Lower lobe of right lung (tissue), 2 donors: ENCODE measurements around the gene ADAM23. TPM values are rescaled to one million over a fixed set of nuclear protein-coding genes. Genes with fewer than 3 reads are reported as not detected.

Experiments
- ATAC-seq, 2 donors: fragments of 200-7000 bp; cut with Tn5 transposase; one replicate each; pipeline ENCODE4 v1.9.1; 2020 to 2022; ENCODE audit warnings: mild to moderate bottlenecking in 2 of 2, moderate library complexity in 2 of 2
- DNase-seq: peaks from one replicate; pipeline ENCODE4 v3.0.0-alpha.2; 2020
- H3K27ac ChIP-seq: fragments of 200-600 bp; one replicate; pipeline ENCODE4 v1.8.0; 2022
- H3K27me3 ChIP-seq: fragments of 200-600 bp; one replicate; pipeline ENCODE4 v1.8.0; 2022; ENCODE audit warnings: low read depth
- H3K36me3 ChIP-seq: fragments of 200-600 bp; one replicate; pipeline ENCODE4 v1.8.0; 2022; ENCODE audit warnings: mild to moderate bottlenecking
- H3K4me1 ChIP-seq: fragments of 200-600 bp; one replicate; pipeline ENCODE4 v1.8.0; 2022
- H3K4me3 ChIP-seq: fragments of 200-600 bp; one replicate; pipeline ENCODE4 v1.8.0; 2022; ENCODE audit warnings: mild to moderate bottlenecking
- H3K9me3 ChIP-seq: fragments of 200-600 bp; one replicate; pipeline ENCODE4 v1.8.0; 2022
- intact Hi-C: fragments of 100-400 bp; cut with DNase I; formaldehyde crosslinking; loops from one replicate; pipeline ENCODE4 v1.11.0; 2022
- total RNA-seq: library from RNA; stranded (reverse); fragmentation: NEBNext Ultra II Directional; extraction: Animal tissue kit (Norgen Biotek cat#: 25700); gene quantifications from one replicate; pipeline ENCODE4 v1.2.1, GENCODE V29; 2021
- TF ChIP-seq, protein P1 (sequence below): fragments of 200-600 bp; IDR thresholded peaks from one replicate; pipeline ENCODE4 v1.8.0; 2022; ENCODE audit warnings: antibody characterized with exemption, mild to moderate bottlenecking
- donor health status: DM: no; HTN: yes; CAD: no; lungs with severe emphysema.

The ADAM23 gene
- total RNA-seq, 1 donor from 2014 or later = 2.5 TPM

DNA sequence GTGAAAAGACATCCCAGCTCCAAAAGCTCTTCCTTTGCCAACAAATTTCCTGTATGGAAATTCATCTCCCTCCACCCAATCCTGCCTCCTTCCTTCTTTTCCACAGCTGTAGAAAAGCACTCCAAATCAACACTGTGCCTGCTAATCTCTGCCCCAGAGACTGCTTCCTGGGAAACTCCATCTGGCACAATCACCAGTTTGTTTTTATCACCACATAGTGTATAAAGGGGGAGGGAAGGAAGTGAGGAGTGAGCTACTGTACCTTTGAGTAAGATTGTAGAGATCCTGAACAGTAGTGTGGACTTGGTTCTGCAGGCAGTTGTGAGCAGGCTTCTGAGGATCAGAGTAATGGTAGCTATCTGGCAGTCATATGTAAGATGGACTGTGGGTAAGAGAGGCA lies 184.3 kb downstream of the ADAM23 start:
- ATAC-seq = no peak
- DNase-seq = no peak
- intact Hi-C loops = no loop called here
- TF ChIP-seq, protein P1, sequence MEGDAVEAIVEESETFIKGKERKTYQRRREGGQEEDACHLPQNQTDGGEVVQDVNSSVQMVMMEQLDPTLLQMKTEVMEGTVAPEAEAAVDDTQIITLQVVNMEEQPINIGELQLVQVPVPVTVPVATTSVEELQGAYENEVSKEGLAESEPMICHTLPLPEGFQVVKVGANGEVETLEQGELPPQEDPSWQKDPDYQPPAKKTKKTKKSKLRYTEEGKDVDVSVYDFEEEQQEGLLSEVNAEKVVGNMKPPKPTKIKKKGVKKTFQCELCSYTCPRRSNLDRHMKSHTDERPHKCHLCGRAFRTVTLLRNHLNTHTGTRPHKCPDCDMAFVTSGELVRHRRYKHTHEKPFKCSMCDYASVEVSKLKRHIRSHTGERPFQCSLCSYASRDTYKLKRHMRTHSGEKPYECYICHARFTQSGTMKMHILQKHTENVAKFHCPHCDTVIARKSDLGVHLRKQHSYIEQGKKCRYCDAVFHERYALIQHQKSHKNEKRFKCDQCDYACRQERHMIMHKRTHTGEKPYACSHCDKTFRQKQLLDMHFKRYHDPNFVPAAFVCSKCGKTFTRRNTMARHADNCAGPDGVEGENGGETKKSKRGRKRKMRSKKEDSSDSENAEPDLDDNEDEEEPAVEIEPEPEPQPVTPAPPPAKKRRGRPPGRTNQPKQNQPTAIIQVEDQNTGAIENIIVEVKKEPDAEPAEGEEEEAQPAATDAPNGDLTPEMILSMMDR = no peak
- Histone ChIP-seq H3K4me1 (no peaks in the 10 kb centered on the region), H3K4me3 (no peak overlapping the region), H3K27me3 (no peaks in the 10 kb centered on the region), H3K36me3 (no peaks in the 10 kb centered on the region), H3K9me3 (no peaks in the 10 kb centered on the region), H3K27ac (no peak overlapping the region)

DNA sequence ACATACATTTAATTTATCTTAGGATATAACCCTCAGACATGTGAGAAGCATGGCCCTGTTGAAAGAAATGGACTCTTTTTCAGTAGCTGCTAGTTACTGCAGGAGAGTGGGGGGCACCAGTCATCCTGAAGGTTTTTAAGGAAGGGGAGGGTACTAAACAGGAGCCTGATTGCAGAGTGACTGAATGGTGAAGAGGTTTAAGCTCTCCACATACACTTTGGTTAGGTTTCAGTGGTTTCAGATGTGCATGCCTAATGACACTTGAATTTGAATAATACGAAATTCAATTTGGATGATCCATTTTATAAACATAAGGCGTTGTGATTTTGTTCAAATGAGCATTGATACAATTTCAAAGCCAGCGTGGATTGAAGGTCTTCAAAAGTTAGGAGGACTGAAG lies 188.0 kb downstream of the ADAM23 start:
- Histone ChIP-seq H3K9me3 (no peaks in the 10 kb centered on the region), H3K4me1 (no peaks in the 10 kb centered on the region), H3K36me3 (no peaks in the 10 kb centered on the region), H3K27ac (no peak overlapping the region), H3K27me3 (no peaks in the 10 kb centered on the region), H3K4me3 (no peak overlapping the region)
- intact Hi-C loops = no loop called here
- ATAC-seq (no peak), DNase-seq (no peak)
- TF ChIP-seq, protein P1 = no peak

DNA sequence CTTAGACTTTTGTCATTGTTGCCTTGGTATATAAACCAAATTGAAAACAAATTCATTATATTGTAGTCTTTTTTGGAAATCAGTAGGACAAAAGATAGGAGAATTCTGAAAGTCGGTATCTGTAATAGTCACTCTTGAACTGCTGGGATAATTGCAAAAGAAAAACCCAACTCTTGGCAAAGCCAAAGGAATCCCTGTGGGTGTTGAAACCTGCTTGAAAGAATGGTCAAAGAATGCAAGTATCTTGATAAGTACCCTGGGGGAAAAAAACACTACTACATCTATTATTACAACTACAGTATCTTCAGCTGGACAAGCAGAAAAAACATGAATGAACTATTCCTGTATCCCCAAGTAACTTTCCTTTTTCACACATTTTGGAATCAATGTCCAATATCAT lies 191.7 kb downstream of the ADAM23 start:
- TF ChIP-seq, protein P1 = no peak
- intact Hi-C loops = no loop called here
- Histone ChIP-seq H3K4me1 (no peaks in the 10 kb centered on the region), H3K4me3 (no peak overlapping the region), H3K27me3 (peaks cover 6% of the 10 kb centered on the region), H3K27ac (no peak overlapping the region), H3K36me3 (no peaks in the 10 kb centered on the region), H3K9me3 (no peaks in the 10 kb centered on the region)
- ATAC-seq (no peak), DNase-seq (no peak)

DNA sequence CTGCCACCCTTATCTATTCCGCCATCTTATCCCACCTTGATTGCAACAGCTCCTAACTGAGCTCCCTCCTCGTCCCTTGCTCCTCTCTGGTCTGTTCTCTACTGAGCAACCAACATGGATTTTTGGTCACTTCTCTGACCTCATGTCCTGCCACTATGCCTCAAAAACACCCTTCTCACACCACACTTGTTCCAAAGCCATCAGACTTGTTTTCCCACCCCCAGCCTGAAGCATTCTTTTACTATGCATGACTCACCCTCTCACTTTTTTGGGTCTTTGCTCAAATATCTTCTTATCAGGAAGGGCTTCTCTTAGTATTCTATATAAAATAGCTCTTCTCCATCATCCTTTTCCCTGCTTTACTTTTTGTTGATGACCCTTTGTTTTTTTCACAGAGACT lies 196.3 kb downstream of the ADAM23 start:
- intact Hi-C loops = no loop called here

DNA sequence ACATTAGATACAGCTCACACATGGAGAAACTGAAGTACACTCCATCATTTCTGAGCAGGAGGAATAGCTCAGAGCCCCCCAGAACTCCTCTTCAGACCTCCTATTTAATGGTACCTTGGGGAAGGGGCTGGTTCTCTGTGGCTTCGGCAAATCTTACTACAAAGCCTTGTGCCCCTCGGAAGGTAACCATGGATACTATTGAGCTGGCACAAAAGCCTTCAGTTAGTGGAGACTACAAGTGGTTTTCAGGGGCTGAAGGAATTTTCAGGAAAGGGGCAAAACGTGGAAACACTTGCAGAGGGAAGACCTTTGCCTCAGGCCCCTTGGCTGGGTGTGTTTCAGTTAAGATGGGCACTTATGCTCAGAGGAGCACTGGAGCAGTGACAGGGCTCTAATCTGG lies 197.9 kb downstream of the ADAM23 start:
- intact Hi-C loops = no loop called here

More for the DNA sequence above, 196.3 kb downstream of the ADAM23 start:
- Histone ChIP-seq H3K4me1 (no peaks in the 10 kb centered on the region), H3K4me3 (no peak overlapping the region), H3K27ac (no peak overlapping the region), H3K36me3 (no peaks in the 10 kb centered on the region), H3K27me3 (peaks cover 35% of the 10 kb centered on the region), H3K9me3 (no peaks in the 10 kb centered on the region)
- no peak for DNase-seq
- TF ChIP-seq, protein P1 = no peak
- no peak for ATAC-seq

More for the DNA sequence above, 197.9 kb downstream of the ADAM23 start:
- Histone ChIP-seq H3K27ac (no peak overlapping the region), H3K36me3 (no peaks in the 10 kb centered on the region), H3K4me1 (no peaks in the 10 kb centered on the region), H3K27me3 (peaks cover 35% of the 10 kb centered on the region), H3K9me3 (no peaks in the 10 kb centered on the region), H3K4me3 (no peak overlapping the region)
- ATAC-seq = no peak
- DNase-seq = no peak
- TF ChIP-seq, protein P1 = no peak
